Omental fat pad (tissue), 4 donors: ENCODE results near the gene SLC22A15. TPM values are rescaled to one million over a fixed set of nuclear protein-coding genes. Genes with fewer than 3 reads are reported as not detected.
"Not testable (repeated sequence)": the region's sequence is repeated elsewhere in the genome, so short reads cannot be mapped to it uniquely, and the experiment has no call there.

Experiments
- ATAC-seq: fragments of 150-250 bp; one replicate; pipeline ENCODE4 v1.9.1; 2016; ENCODE audit warnings: mild to moderate bottlenecking, moderate library complexity; ENCODE audit not compliant: low FRiP score
- DNase-seq: peaks from one replicate; pipeline ENCODE4 v3.0.0-alpha.2; 2019; ENCODE audit warnings: low spot score
- CTCF ChIP-seq, 3 donors: fragments of 450-650 bp; IDR thresholded peaks; one replicate each; pipeline ENCODE4 v1.5.1; 2016 to 2017; ENCODE audit warnings: antibody characterized with exemption in 3 of 3, mild to moderate bottlenecking in 3 of 3, moderate library complexity in 2 of 3
- total RNA-seq, 4 donors: library from RNA; depleted of rRNA; stranded (reverse); fragments of >200 nt; gene quantifications; one replicate each; pipeline ENCODE4 v1.1.0, GENCODE V29; 2016

The SLC22A15 gene
- total RNA-seq, 4 donors from 2014 or later: 2.4 to 8.3 (median 6.2) TPM

DNA sequence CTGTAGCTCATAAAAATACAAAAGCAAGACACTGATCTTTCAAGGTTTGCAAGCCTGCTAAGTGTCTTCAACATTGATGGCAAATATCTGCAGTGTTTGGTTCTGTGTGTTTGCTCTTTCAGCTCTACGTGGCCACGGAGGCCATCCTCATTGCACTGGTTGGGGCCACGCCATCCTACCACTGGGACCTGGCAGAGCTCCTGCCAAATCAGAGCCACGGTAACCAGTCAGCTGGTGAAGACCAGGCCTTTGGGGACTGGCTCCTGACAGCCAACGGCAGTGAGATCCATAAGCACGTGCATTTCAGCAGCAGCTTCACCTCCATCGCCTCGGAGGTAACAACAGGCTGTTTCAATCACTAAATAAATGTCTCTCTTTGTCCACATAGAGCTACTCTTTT is 15.6 kb downstream of the SLC22A15 start:
- ATAC-seq (no peak), DNase-seq (no peak)
- no peak for TF ChIP-seq CTCF (IDR thresholded peaks at IDR 0.05)

DNA sequence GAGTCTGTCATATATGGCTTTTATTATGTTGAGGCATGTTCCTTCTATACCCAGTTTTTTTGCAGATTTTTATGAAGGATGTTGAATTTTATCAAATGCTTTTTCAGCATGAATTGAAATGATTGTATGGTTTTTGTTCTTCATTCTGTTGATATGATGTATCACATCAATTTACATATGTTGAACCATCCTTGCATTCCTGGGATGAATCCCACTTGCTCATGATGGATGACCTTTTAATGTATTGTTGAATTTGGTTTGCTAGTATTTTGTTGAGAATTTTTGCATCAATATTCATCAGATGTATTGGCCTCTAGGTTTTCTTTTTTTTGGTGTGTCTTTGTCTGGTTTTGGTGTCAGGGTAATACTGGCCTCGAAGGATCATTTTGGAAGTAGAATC is 21.6 kb downstream of the SLC22A15 start:
- ATAC-seq, DNase-seq: not testable (repeated sequence)

- TF ChIP-seq CTCF (IDR thresholded peaks at IDR 0.05): no peak
- no peak for ATAC-seq
- DNase-seq: no peak
Measured at GRCh38 chr1:116001739-116002487, 25.6 kb downstream of the SLC22A15 start.

DNA sequence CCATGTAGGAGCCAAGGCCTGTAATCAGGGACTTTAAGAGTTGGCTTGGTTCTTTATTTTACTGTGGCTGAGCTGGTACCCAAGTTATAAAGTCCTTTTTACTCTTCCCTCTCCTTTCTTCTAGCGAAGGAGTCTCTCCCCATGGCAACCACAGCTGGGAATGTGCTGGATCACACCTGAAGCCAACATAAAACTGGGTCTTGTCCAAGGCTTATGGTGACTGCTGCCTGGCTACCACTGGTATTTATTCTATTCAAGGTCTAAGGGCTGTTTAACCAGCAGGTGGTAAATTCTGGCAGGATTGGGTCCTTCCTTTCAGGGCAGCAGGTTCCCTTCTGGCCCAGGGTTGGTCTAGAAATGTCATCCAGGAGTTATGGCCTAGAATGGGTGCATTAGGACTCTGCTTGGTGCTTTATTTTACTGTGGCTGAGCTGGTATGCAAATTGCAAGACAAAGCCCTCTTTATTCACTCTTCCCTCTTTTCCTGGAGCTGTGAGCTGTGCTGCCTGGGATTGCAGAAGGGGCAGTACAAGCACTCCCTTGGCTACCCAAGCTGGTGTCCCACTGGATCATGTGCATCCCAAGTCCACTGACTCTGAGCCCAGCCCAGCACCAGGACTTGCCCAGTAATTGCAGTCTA is 26.6 kb downstream of the SLC22A15 start:
- no peak for ATAC-seq
- TF ChIP-seq CTCF (IDR thresholded peaks at IDR 0.05): no peak

DNA sequence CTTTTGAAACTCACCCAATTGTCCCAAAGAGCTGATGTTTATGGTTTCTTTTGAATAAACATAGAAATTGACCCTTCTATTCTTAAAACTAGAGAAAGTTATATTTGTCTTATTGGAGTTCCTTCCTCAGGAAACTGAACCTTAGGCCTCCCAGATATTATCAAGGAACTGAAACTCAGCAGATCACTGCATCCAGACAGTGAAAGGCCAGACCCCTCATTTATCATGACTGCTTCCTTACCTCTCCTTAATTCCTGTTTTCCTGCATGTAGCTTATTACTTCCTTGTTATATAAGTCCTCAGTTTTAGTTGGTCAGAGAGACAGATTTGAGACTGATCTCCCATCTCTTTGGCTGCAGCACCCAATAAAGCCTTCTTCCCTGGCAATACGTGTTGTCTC is 27.5 kb downstream of the SLC22A15 start:
- no peak for DNase-seq
- no peak for TF ChIP-seq CTCF (IDR thresholded peaks at IDR 0.05)
- no peak for ATAC-seq

More for the DNA sequence above, 26.6 kb downstream of the SLC22A15 start:
- no peak for DNase-seq

GRCh38 chr1:116006486-116006964 is 30.2 kb downstream of the SLC22A15 start:
- TF ChIP-seq CTCF (IDR thresholded peaks at IDR 0.05): no peak
- no peak for ATAC-seq
- DNase-seq: no peak

- no peak for DNase-seq
- no peak for TF ChIP-seq CTCF (IDR thresholded peaks at IDR 0.05)
- ATAC-seq: no peak
Measured at GRCh38 chr1:116008656-116009390, 32.5 kb downstream of the SLC22A15 start.
